Keratinocyte (primary cell): Measurements from ENCODE around the gene CLDN22. TPM values are rescaled to one million over a fixed set of nuclear protein-coding genes. Genes with fewer than 3 reads are reported as not detected.

ENCODE experiments used
- DNase-seq: peaks from one replicate; pipeline ENCODE4 v3.0.0-alpha.2; 2011; ENCODE audit warnings: low read depth, missing footprints, low spot score
- FAIRE-seq: peaks from 2 replicates; lab custom pipeline; 2011; peaks lifted over from hg19 to GRCh38; lab: Jason Lieb, UNC
- H2AFZ ChIP-seq: 2 replicates; pipeline ENCODE4 v1.6.0; 2012; ENCODE audit warnings: low read length, control low read depth, inconsistent platforms; ENCODE audit not compliant: control insufficient read depth
- H3K27ac ChIP-seq: 2 replicates; pipeline ENCODE4 v1.5.1; 2011; ENCODE audit warnings: low read length; ENCODE audit not compliant: control insufficient read depth, insufficient read depth
- H3K27me3 ChIP-seq: 3 replicates; pipeline ENCODE4 v1.6.0; 2011; ENCODE audit warnings: low read length; ENCODE audit not compliant: control insufficient read depth, insufficient read depth; ENCODE audit errors: extremely low read depth
- H3K36me3 ChIP-seq, 2 experiments: 2 replicates in 1 of 2; 3 replicates in 1 of 2; pipeline ENCODE4 v1.5.1; 2011; ENCODE audit warnings: low read length in 2 of 2, mild to moderate bottlenecking in 1 of 2; ENCODE audit not compliant: control insufficient read depth in 2 of 2, insufficient read depth in 2 of 2; ENCODE audit errors: extremely low read depth in 1 of 2
- H3K4me1 ChIP-seq: 3 replicates; pipeline ENCODE4 v1.5.1; 2011; ENCODE audit warnings: low read length; ENCODE audit not compliant: control insufficient read depth, insufficient read depth; ENCODE audit errors: extremely low read depth
- H3K4me2 ChIP-seq: 3 replicates; pipeline ENCODE4 v1.6.0; 2011; ENCODE audit warnings: low read depth, low read length; ENCODE audit not compliant: control insufficient read depth, insufficient read depth; ENCODE audit errors: extremely low read depth
- H3K4me3 ChIP-seq, 3 experiments: fragments of 200-600 bp in 1 of 3; sonication (generic) in 1 of 3; 2 replicates in 2 of 3; 3 replicates in 1 of 3; pipeline ENCODE4 v1.5.1; 2011 to 2016; ENCODE audit warnings: low read length in 3 of 3, mild to moderate bottlenecking in 3 of 3, control low read depth in 2 of 3, inconsistent platforms in 1 of 3, low read depth in 1 of 3, mixed read lengths in 1 of 3, mixed run types in 1 of 3, moderate library complexity in 1 of 3; ENCODE audit not compliant: control insufficient read depth in 2 of 3, insufficient read depth in 2 of 3; ENCODE audit errors: extremely low read depth in 1 of 3
- H3K79me2 ChIP-seq: 2 replicates; pipeline ENCODE4 v1.6.0; 2012; ENCODE audit warnings: low read length; ENCODE audit not compliant: control insufficient read depth, insufficient read depth
- H3K9ac ChIP-seq: 3 replicates; pipeline ENCODE4 v1.6.0; 2011; ENCODE audit warnings: low read length; ENCODE audit not compliant: control insufficient read depth, insufficient read depth; ENCODE audit errors: extremely low read depth
- H3K9me1 ChIP-seq: 3 replicates; pipeline ENCODE4 v1.6.0; 2011; ENCODE audit warnings: low read length; ENCODE audit not compliant: control insufficient read depth, insufficient read depth; ENCODE audit errors: extremely low read depth
- H3K9me3 ChIP-seq: 2 replicates; pipeline ENCODE4 v1.5.1; 2012; ENCODE audit warnings: low read depth, low read length; ENCODE audit not compliant: control insufficient read depth
- H4K20me1 ChIP-seq: 3 replicates; pipeline ENCODE4 v1.6.0; 2011; ENCODE audit warnings: low read length; ENCODE audit not compliant: control insufficient read depth, insufficient read depth; ENCODE audit errors: extremely low read depth
- CTCF ChIP-seq, 3 experiments: IDR thresholded peaks in 1 of 3; conservative IDR thresholded peaks in 1 of 3; optimal IDR thresholded peaks in 1 of 3; 2 replicates in 2 of 3; 3 replicates in 1 of 3; pipeline versions ENCODE3 to v1.5.1; 2011; ENCODE audit warnings: low read length in 3 of 3, mild to moderate bottlenecking in 3 of 3, moderate library complexity in 2 of 3, control low read depth in 1 of 3, inconsistent platforms in 1 of 3; ENCODE audit not compliant: insufficient read depth in 2 of 3; ENCODE audit errors: extremely low read depth in 1 of 3
- EZH2 ChIP-seq: IDR thresholded peaks from one replicate; pipeline ENCODE4 v1.6.1; 2012; ENCODE audit warnings: inconsistent platforms, mild to moderate bottlenecking, low read length, moderate library complexity
- dilution Hi-C: fragments of 300-500 bp; cut with MboI; formaldehyde crosslinking; loops from one replicate; pipeline ENCODE4 v1.7.0; 2020; ENCODE audit warnings: low sequenced_read_pairs; ENCODE audit not compliant: extremely low pct_ligation_motif_present
- polyA plus RNA-seq, 5 experiments: library from polyadenylated mRNA; depleted of rRNA in 3 of 5; stranded (reverse) in 3 of 5; stranded (forward) in 1 of 5; unstranded in 1 of 5; fragments of >200 nt; gene quantifications; 1 replicate in 1 of 5; 2 replicates in 3 of 5; 3 replicates in 1 of 5; pipeline versions ENCODE4 v1.2.1 to v1.2.3, GENCODE V29; 2011 to 2012; ENCODE audit warnings: missing spikeins in 2 of 5, low read depth in 1 of 5, low replicate concordance in 1 of 5

CLDN22 gene
- polyA plus RNA-seq, 1 donor (not counting 4 experiments of a cell fraction or from before 2014, with no cell fraction given): 0.03 TPM

DNA sequence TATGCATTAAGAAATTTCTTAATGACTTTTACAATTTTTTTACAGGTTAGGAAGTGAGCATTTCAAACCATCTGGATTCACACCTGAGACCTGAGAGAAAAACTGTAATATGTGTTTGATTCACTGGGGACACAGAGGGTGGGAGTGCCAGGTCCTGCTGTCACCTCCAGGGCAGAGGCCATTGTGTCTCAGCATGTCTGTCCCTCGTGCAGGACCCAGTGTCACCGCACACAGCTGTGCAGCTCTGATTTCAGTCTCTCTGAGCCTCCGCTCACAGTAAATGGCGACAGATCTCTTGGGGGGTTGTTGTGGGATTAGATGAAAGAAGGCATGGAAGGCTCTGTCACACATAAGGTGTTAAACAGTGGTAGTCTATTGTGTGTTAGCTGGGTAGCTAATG, 25.2 kb upstream of the CLDN22 start:
- H3K4me1 ChIP-seq: peaks cover 18% of the 10 kb centered on the region
- no peak overlapping the region for H3K4me3 ChIP-seq
- no peaks in the 10 kb centered on the region for H3K9me1 ChIP-seq
- no peaks in the 10 kb centered on the region for H3K36me3 ChIP-seq
- H4K20me1 ChIP-seq: no peaks in the 10 kb centered on the region
- dilution Hi-C loops: no loop called here
- peaks cover 5% of the 10 kb centered on the region for H3K27me3 ChIP-seq
- no peaks in the 10 kb centered on the region for H3K9me3 ChIP-seq
- DNase-seq: no peak
- H2AFZ ChIP-seq: no peak overlapping the region
- H3K27ac ChIP-seq: no peak overlapping the region
- H3K9ac ChIP-seq: no peak overlapping the region
- FAIRE-seq: no peak
- H3K79me2 ChIP-seq: no peaks in the 10 kb centered on the region
- TF ChIP-seq CTCF (optimal IDR thresholded peaks at IDR 0.05 in 1 of 3, IDR thresholded peaks at IDR 0.05 in 1 of 3, conservative IDR thresholded peaks at IDR 0.05 in 1 of 3; ENCODE audit: extremely low read depth in 1 of 3, insufficient read depth in 2 of 3, low read length in 3 of 3) (no peak), EZH2 (no peak)
- H3K4me2 ChIP-seq: no peak overlapping the region

DNA sequence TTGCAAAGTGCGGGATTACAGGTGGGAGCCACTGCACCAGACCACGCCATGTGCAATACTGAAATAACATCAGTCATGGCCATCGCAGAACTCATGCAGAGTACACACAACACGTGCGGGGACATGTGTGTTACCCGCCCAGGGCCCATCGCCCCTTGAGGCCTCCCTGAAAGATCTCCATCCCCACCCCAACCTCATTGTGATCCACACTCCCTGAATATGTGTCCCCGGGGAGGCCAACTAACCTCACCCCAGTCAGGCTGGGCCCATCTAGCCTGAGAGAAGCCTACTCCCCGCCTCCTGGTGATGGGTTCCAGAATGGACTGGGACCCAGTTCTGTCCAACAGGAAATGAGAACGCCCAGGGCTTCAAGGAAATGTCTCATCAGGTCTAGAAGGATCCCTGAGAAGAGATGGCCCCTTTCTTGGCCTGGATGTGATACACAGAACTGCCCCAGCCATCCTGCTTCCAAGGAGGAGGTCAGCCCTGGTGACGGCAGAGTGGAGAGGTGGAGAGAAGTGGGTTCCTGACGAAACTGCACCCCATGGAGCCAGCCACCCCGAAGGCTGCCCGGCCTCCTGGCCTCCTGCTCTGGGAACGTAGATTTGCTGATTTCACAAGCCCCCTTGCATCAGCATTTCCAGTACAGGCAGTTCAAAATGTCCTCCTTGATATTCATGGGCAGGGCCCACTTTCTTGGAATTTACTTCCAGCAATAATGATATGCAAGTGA, 24.6 kb upstream of the CLDN22 start:
- Histone ChIP-seq H3K36me3 (no peaks in the 10 kb centered on the region), H2AFZ (no peak overlapping the region), H3K27ac (no peak overlapping the region), H3K4me3 (no peak overlapping the region), H3K79me2 (no peaks in the 10 kb centered on the region), H3K9me3 (no peaks in the 10 kb centered on the region), H3K27me3 (peaks cover 5% of the 10 kb centered on the region), H3K4me2 (no peak overlapping the region), H4K20me1 (no peaks in the 10 kb centered on the region), H3K9me1 (no peaks in the 10 kb centered on the region), H3K4me1 (peaks cover 13% of the 10 kb centered on the region), H3K9ac (no peak overlapping the region)
- no peak for DNase-seq
- dilution Hi-C loops: no loop called here
- FAIRE-seq: no peak
- TF ChIP-seq EZH2: no peak
- no peak for TF ChIP-seq CTCF (optimal IDR thresholded peaks at IDR 0.05 in 1 of 3, IDR thresholded peaks at IDR 0.05 in 1 of 3, conservative IDR thresholded peaks at IDR 0.05 in 1 of 3; ENCODE audit: extremely low read depth in 1 of 3, insufficient read depth in 2 of 3, low read length in 3 of 3)
